Skin epidermis (tissue), 12 donors: ENCODE results near the gene RBMS1.

ENCODE experiments used
- H3K27ac ChIP-seq, 21 experiments: fragments of 200-600 bp; sonication (generic) in 11 of 21; one replicate each; pipeline ENCODE4 v1.5.0; 2020; ENCODE audit warnings: mild to moderate bottlenecking in 3 of 21, inconsistent platforms in 2 of 21, moderate library complexity in 2 of 21
- H3K4me3 ChIP-seq, 7 experiments: fragments of 200-600 bp; sonication (generic) in 2 of 7; one replicate each; pipeline ENCODE4 v1.5.0; 2020; ENCODE audit warnings: inconsistent platforms in 2 of 7, mild to moderate bottlenecking in 2 of 7, moderate library complexity in 1 of 7

The RBMS1 gene

DNA sequence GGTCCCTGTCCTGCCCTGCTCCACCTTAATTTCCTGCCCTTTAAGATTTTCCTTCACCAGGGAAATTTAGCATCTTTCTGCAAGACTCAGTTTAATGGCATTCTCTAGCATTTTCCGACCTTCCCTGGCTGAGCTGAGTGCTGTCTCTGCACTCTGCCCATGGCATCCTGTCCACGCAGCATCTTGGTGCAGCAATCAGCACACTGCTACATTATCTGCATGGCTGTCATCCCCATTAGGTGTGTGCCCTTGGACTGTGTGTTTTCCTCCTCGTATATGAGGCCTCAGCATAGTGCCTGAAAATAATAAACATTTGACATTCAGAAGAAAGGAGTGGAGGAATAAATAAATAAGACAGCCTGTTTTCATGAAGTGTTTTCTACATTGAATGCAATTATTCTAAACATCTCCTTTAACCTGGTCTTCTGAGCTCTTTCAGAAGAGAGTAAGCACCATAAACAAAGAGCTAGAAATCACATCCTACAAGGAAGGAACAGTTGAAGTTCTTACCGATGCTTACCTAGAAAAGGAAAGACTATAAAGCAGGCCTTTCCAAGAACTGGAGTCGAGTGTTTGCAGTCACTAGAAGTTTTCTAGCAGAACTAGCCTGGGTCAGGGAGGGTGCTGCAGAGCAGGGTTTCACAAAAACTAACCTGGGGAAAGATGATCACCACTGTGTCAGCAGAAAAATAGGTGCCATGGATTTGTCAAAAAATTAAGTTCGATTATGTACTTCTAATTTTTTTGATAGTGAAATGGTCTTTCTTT is 162.2 kb downstream of the RBMS1 start:
- peak overlapping the region in 5 of 21 experiments; percentile 7 to 70 (median 21) for H3K27ac ChIP-seq
- no peak overlapping the region for H3K4me3 ChIP-seq

DNA sequence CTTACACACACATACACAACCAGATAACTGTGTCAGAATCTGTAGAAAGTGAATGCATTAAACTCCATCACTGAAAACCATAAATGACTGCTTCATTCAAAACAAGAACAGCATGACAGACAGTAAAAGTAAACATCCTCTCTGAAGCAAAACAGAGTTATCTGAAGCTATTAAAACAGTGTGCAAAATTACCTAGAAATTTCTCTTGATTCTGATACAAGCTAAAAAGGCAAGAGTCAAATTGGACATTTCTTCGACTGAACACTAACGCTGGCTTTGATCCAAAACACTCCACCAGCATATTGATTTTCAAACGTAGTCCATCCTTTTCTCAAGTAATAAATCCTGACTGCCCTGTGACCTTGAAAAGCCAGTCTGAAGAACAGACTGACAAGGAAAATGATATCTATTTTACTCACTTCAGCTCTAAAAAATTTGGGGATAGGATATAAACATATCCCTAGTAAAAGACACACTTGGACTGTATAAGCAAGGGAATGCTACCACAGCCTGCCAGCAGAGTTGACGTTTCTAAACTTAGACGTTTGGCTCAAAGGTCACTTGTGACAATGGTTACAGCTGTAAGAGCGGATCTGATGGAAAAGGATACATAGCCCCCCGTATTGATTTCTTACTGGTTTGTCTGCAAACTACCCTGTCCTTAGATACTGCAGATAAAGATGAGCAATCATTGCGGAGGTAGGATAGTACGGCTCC is 164.6 kb downstream of the RBMS1 start:
- no peak overlapping the region for H3K4me3 ChIP-seq
- H3K27ac ChIP-seq: no peak overlapping the region

DNA sequence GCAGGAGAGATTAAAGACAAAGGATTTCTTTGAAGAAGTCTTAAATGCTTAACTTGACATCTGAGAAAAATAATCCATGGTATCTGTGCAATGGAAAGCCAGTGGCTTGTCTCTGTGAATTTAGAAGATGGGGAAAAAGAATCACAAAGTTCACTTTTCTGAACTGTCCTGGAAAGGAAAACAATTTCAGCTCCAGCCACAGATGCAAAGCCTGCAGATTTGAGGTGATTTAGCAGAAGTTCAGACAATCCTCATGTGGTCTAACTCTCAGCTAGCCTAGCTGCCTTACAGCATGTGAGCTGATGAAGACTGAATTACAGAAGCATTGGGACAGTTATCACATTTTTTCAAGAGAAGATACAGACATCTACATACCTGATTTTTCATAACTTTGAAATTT is 166.8 kb downstream of the RBMS1 start:
- Histone ChIP-seq H3K4me3 (no peak overlapping the region), H3K27ac (peak overlapping the region in 3 of 21 experiments; percentile 29 to 55 (median 36))

DNA sequence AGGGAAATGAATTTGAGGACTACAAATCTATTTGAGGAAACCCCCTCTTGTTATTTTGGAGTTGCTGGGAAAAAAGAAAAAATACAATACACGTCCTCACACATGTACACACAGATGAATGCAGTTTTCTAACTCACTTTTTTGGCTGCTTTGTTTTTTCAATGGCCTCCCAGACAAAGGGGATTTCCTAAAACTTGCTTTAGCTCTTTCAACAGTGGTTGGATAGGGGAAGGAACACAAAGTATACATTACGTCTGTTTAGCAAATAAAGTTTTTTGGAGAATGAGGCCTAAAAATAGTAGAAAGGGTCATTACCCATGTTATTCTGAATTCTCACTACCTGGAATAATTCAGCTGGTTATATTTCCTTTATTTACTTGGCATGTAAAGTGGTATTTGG is 168.2 kb downstream of the RBMS1 start:
- peak overlapping the region in 4 of 21 experiments; percentile 2 to 55 (median 23) for H3K27ac ChIP-seq
- no peak overlapping the region for H3K4me3 ChIP-seq

DNA sequence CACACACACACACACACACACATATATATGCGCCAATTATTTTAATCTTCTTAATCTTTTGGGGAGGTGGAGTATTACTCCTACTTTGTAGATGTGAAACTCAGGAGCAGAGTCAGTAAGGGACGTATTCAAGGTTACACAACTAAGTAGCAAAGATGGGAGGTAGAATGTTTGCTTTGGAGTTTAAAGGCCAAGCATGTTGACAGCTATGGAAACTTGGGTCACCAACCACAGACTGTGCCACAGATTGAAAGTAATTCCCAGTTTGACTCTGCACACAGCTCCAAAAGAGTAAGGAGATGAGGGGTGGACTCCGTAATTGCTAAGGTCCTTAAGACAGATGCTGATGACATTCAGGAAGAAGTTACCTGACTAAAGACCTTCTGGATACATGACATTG is 168.7 kb downstream of the RBMS1 start:
- H3K4me3 ChIP-seq: no peak overlapping the region
- H3K27ac ChIP-seq: peak overlapping the region in 2 of 21 experiments; percentile 2 to 10

DNA sequence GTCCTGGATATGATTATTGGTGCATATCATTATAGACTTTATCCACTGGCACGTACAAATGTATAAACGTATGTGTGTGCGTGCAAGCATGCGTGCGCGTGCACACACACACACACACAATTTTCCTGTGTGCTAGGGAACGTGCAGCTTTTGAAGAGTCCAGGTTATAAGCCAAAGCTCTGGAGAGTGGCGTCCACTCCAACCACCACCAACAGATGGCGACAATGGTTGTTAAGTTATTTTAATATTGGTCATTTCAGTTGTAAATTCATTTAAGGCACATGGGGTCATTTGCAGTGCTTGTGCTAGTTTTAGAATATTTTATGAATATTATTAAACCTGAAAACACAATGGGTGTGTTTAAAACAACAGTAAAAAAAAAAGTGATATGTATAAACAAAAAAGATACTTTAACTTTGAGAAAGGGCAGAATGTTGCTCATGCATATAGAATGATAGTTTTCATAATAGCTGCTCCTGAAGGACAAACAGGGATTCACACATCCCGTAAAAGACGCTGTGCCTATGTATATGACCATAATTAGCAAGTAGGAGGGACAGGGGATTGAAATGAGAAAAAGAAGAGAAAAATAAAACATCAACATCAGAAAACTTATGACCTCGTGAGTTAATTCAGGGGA is 169.3 kb downstream of the RBMS1 start:
- H3K4me3 ChIP-seq: no peak overlapping the region
- no peak overlapping the region for H3K27ac ChIP-seq

DNA sequence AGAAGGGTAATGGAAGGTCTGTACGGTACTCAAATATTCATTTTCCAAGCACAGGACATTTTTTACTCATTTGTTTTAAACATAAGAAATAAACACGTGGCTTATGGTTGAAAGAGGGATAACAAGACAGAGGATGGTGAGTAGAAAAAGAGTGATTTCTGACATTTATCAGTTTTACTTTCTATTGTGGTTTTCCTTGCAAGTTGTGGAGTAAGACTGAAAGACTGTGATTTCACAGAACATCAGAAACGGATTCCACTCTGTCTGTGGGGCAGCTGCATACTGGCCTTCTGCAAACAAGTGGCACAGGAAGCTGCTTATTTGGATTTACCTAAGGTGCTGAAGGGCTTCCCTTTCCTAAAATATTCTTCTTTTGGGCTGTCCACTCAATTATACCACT is 171.3 kb downstream of the RBMS1 start:
- peak overlapping the region in 1 of 21 experiments; percentile 33 for H3K27ac ChIP-seq
- no peak overlapping the region for H3K4me3 ChIP-seq

DNA sequence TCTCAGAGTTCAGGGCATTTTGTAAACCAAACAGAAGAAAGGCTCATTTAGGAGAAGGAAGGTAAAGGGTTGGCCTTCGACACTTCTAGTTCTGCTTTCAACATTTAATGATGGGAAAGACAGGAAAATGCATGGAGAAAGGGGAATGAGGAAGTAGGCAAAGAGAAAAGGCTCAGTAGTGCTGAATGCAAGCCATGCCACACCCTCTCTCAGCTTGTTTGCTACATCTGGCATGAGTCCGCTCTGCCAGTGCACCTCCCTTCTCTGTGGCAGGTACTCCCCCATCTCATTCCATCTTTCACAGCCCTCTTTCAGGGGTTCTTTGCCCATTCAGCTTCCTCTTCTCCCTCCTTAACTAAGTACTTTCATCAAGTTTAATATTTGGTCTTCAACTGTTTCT is 172.6 kb downstream of the RBMS1 start:
- Histone ChIP-seq H3K27ac (peak overlapping the region in 9 of 21 experiments; percentile 5 to 48 (median 26)), H3K4me3 (no peak overlapping the region)

DNA sequence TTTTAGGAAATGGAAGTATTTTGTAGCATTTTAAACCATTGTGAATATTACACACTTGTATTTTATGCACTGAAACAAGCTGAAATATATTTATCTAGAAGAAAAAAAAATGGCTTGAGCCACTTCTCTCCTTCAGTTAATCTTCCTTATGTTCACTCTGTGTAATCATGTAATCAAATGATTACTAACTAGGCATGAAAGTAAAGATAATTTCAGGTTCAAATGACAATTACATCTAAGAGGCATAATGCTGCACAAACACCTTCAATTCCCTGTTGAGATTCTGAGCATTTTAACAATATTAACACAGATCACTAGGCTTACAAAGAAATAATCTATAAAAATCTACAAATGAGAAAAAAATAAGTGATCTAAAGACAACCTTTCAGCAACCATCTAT is 173.9 kb downstream of the RBMS1 start:
- Histone ChIP-seq H3K4me3 (no peak overlapping the region), H3K27ac (peak overlapping the region in 2 of 21 experiments; percentile 20 to 39)

DNA sequence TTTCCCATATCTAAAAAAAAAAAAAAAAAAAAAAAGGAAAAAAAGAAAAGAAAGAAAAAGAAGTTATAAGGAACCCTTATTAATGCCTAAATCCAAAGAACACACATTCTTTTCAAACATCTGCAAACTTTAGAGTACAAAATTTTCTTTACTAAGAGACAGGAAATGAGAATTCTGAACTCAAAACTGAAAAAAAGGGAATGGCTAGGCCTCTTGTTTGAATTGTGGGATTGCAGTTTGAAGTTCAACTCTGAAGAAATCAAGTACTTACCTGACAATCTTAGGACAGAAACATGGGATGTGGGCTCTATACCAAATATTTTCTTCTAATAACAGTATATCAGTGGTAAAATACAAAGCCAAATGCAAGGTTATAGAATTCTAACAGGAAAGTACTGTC is 175.4 kb downstream of the RBMS1 start:
- H3K27ac ChIP-seq: peak overlapping the region in 8 of 21 experiments; percentile 25 to 80 (median 57)

DNA sequence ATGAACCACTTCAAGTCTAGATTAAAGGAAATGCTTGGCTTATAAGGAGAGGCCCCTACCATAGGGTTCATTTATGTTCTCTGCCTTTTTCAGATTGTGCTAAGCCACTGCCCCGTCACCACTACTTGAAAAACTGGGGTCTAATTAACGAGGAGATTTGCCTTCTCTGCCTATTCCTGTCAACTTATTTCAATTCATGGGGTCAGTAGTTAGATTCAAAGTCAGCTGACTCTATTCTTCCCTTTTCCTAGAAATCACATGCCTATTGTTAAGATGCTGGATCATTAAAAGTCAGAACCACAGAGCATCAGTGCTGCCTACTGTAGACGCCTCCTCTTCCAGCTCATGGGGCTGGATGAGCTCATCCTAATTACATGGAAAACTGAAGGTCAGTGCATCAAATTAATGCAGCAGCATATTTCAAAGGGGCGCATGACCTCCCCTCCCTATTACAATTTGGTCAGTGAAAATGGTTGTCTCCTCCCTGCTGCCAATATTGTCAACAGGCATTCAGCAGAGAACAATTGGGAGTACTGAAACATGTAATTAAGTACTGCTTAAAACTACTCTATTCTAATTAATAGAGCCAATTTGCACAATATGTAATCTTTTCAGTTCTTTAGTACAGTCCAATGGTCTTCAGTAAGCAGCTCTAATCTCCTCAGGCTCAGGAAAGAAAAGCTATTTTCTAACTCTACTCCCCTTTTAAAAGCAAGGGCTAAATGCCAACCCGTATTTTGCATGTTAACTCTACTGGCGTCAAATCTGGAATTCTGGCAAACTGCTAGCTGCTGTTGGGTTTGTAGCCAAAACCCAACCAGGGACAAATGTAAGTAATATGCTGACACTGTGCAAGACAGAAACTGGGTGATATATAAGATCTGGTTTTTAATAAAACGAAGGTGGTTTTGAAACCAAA is 176.2 kb downstream of the RBMS1 start:
- H3K4me3 ChIP-seq: no peak overlapping the region
- peak overlapping the region in 13 of 21 experiments; percentile 3 to 80 (median 57) for H3K27ac ChIP-seq

More for the DNA sequence above, 175.4 kb downstream of the RBMS1 start:
- H3K4me3 ChIP-seq: no peak overlapping the region

DNA sequence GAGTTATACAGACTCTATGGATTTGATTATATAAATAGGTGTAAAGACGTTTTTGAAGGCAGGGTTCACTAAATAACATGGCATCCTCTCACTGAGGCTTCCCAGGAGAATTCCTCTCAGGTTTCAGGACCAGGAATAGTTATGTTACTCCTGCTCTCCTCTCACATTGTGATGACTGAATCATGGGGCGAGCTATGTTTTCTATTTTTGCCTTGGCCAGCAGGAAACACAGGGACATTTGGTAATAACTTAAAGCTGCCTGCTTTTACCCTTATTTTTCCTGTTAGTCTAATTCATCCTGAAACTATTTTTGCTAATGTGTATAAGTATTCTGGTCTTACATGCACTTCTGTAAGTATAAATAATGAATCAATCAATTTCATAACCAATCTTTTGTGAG is 178.3 kb downstream of the RBMS1 start:
- H3K27ac ChIP-seq: peak overlapping the region in 9 of 21 experiments; percentile 7 to 80 (median 60)
- H3K4me3 ChIP-seq: no peak overlapping the region

DNA sequence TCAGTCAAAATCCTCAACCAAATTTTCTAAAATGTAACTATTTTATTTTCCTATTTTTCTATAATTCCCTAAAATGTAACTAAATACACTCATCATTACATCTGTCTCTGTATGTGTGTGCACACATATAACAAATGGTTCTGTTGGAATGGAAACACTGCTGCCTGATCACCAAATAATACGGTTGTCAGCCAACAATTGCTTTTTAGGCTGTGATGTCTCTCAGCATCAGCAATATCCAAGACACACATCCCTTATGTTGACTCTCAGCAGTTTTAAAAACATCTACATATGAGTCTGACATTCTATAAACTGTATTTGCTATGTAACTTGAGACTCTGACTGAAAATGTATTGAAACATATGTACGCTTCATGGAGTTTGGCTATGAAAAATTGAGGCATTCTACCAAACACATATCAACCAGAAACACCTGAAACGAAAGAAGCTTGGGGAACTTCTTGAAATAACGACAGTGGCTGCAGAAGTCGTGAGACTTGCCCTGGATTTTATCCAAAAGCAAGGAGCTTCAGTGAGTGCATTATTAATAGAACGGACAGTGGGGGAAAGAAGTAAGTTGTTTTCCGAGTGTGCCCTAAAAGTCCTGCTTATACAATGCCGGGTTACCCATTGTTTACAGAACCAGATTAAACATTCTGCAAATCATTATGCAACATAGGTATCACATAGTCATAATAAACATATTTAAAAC is 183.3 kb downstream of the RBMS1 start:
- Histone ChIP-seq H3K27ac (peak overlapping the region in 2 of 21 experiments; percentile 34 to 64), H3K4me3 (no peak overlapping the region)

DNA sequence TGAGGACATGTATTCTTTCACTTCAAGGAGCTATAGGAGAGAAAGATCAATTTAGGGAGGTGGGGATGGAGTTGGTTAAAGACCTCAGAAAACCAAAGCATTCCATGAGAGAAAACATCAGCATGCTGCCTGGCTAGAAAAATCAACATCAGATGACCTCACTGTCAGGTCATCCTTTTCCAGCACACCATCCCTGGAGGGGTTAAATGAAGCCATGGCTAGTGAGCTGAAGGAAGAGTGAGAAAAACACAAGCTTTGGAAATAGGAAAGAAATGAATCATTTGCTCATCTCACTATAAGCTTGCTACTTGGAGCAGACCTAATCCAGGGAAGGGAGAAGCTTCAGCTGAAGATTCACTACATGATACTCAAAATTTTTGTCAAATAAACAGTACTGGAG is 184.0 kb downstream of the RBMS1 start:
- H3K27ac ChIP-seq: peak overlapping the region in 6 of 21 experiments; percentile 28 to 71 (median 45)

DNA sequence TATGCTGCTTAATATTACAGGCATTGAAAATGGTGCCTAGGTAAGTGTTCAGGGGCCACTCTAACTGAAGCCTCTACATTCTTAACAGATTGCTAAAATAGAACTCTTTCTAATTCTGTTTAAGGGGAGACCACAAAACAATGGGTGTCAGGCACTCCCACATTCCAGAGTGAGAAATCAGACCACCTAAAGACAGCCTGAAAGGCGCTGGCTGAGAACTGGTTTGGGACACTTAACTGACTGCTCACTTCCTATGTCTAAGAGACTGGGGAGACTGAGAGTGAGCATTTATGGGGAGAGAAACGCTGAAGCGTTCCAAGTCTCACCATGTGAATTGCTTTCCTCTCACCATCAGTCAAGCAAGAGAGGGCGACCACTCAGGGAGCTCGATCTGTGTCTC is 184.7 kb downstream of the RBMS1 start:
- Histone ChIP-seq H3K27ac (peak overlapping the region in 8 of 21 experiments; percentile 3 to 71 (median 44)), H3K4me3 (no peak overlapping the region)

More for the DNA sequence above, 184.0 kb downstream of the RBMS1 start:
- H3K4me3 ChIP-seq: no peak overlapping the region

DNA sequence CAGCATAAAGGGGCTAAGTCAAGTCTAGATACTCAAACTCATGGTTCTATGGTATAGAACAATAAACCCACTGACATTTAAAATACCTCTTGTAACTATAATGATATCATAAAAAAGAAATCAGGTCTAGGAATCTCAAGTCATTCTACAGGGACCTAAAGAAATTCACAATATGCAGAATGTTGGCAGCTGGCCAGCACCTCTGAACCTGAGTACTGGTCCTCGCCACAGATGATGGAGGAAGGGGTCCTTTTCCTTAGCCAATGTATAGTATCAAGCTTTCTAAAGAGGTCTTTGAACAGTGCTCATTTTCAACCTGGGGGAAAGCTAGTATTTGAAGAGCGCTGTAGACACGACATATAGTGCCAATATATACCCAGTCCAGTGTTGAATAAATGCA is 185.1 kb downstream of the RBMS1 start:
- no peak overlapping the region for H3K4me3 ChIP-seq
- peak overlapping the region in 5 of 21 experiments; percentile 3 to 71 (median 50) for H3K27ac ChIP-seq

DNA sequence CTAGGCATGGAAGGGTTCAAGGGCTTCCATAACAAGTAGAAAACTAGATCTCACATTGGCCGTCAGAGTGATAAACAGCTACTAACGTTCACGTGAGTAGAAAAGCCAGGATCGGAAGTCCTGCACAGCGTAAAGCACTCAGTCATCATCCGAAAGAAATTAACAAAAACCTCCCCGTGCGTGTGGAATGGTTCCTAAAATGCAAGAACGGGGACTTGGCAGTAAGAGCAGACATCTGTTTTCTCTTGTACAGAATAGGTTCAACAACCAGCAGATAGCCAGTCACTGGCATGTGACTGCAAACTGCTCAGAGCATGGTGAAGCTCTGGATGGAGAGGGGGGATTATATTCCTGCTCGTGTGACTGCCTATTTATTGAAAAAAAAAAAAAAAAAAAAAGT is 186.6 kb downstream of the RBMS1 start:
- no peak overlapping the region for H3K4me3 ChIP-seq
- peak overlapping the region in 6 of 21 experiments; percentile 20 to 64 (median 46) for H3K27ac ChIP-seq

DNA sequence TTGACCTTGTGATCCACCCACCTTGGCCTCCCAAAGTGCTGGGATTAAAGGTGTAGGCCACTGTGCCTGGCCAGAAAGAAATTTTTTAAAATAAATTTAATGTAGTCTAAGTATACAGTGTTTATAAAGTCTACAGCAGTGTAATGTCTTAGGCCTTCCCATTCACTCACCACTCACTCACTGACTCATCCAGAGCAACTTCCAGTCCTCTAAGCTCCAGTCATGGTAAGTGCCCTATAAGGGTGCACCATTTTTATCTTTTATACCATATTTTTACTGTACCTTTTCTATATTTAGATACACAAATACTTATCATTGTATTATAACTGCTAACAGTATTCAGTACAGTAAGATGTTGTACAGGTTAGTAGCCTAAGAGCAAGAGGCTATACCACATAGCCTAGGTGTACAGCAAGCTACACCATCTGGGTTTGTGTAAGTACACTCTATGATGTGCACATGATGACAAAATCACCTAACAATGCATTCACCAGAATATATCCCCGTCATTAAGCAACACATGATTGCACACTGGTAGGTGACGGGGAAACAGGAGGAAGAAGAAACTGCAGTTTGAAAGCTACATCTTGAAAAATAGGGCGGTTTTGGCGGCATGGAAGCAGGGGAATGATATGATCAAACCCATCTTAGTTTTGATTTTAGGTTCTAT is 188.4 kb downstream of the RBMS1 start:
- no peak overlapping the region for H3K4me3 ChIP-seq
- peak overlapping the region in 1 of 21 experiments; percentile 23 for H3K27ac ChIP-seq
